Left lung (tissue), 10 donors: ENCODE data around the gene DBN1. TPM values are rescaled to one million over a fixed set of nuclear protein-coding genes. Genes with fewer than 3 reads are reported as not detected.

Experiments
- ATAC-seq: fragments of 200-7000 bp; cut with Tn5 transposase; one replicate; pipeline ENCODE4 v1.9.1; 2020; ENCODE audit warnings: moderate library complexity
- DNase-seq, 4 donors: peaks; one replicate each; pipeline ENCODE4 v3.0.0-alpha.2; 2013 to 2020
- H3K27ac ChIP-seq, 2 donors: fragments of 200-600 bp; sonication (generic) in 1 of 2; one replicate each; pipeline versions ENCODE4 v1.5.0 to v1.8.0; 2020 to 2021
- H3K27me3 ChIP-seq, 2 donors: fragments of 200-600 bp; sonication (generic) in 1 of 2; one replicate each; pipeline versions ENCODE4 v1.5.0 to v1.8.0; 2020 to 2021
- H3K36me3 ChIP-seq, 2 donors: fragments of 200-600 bp; sonication (generic) in 1 of 2; one replicate each; pipeline versions ENCODE4 v1.5.0 to v1.8.0; 2020 to 2021
- H3K4me1 ChIP-seq, 2 donors: fragments of 200-600 bp; one replicate each; pipeline ENCODE4 v1.8.0; 2021
- H3K4me3 ChIP-seq, 2 donors: fragments of 200-600 bp; sonication (generic) in 1 of 2; one replicate each; pipeline versions ENCODE4 v1.5.0 to v1.8.0; 2020 to 2021; ENCODE audit warnings: mild to moderate bottlenecking in 1 of 2
- H3K9me3 ChIP-seq, 2 donors: fragments of 200-600 bp; sonication (generic) in 1 of 2; one replicate each; pipeline versions ENCODE4 v1.5.0 to v1.8.0; 2020 to 2021
- CTCF ChIP-seq, 2 donors: fragments of 200-600 bp; sonication (generic) in 1 of 2; IDR thresholded peaks; one replicate each; pipeline versions ENCODE4 v1.5.0 to v1.8.0; 2021; ENCODE audit warnings: antibody characterized with exemption in 2 of 2
- intact Hi-C, 2 donors: fragments of 100-400 bp; cut with DNase I; formaldehyde crosslinking; loops; one replicate each; pipeline versions ENCODE4 v1.11.2 to v1.14.2; 2022
- polyA plus RNA-seq, 6 donors: library from polyadenylated mRNA; unstranded; fragments of 120-200 nt; gene quantifications; one replicate each; pipeline ENCODE4 v1.2.1, GENCODE V29; 2013; ENCODE audit not compliant: insufficient read length in 6 of 6
- total RNA-seq, 2 donors: library from RNA; stranded (reverse); fragmentation: NEBNext Ultra II Directional; extraction: Animal tissue kit (Norgen Biotek cat#: 25700); gene quantifications; one replicate each; pipeline ENCODE4 v1.2.1, GENCODE V29; 2021
- donor health status: DM: no; HTN: yes; CAD: no.
- donor health status: DM: no; HTN: no; CAD: no.

DBN1 gene
- total and polyA plus RNA-seq, 8 donors: 43.2 to 207 (median 148) TPM

GRCh38 chr5:177470759-177471536 is 2.5 kb downstream of the DBN1 start:
- H3K36me3 ChIP-seq: peaks cover 0 to 17% of the 10 kb centered on the region in 2 donors
- intact Hi-C loops: no loop called here
- ATAC-seq (no peak), DNase-seq (no peak)
- H3K4me3 ChIP-seq: no peak overlapping the region
- no peak overlapping the region for H3K27ac ChIP-seq
- no peak for TF ChIP-seq CTCF (IDR thresholded peaks at IDR 0.05)
- H3K9me3 ChIP-seq: no peaks in the 10 kb centered on the region
- H3K4me1 ChIP-seq: peaks cover 11 to 18% of the 10 kb centered on the region in 2 donors
- peaks cover 0 to 33% of the 10 kb centered on the region in 2 donors for H3K27me3 ChIP-seq

GRCh38 chr5:177469750-177470525 is 3.5 kb downstream of the DBN1 start:
- intact Hi-C loops: no loop called here
- H3K4me1 ChIP-seq: peaks cover 11 to 18% of the 10 kb centered on the region in 2 donors
- no peak overlapping the region for H3K4me3 ChIP-seq
- H3K36me3 ChIP-seq: peaks cover 0 to 27% of the 10 kb centered on the region in 2 donors
- DNase-seq (no peak), ATAC-seq (no peak)
- no peak overlapping the region for H3K27ac ChIP-seq
- no peaks in the 10 kb centered on the region for H3K9me3 ChIP-seq
- TF ChIP-seq CTCF (IDR thresholded peaks at IDR 0.05): no peak
- peaks cover 0 to 33% of the 10 kb centered on the region in 2 donors for H3K27me3 ChIP-seq

- Histone ChIP-seq H3K4me3 (no peak overlapping the region), H3K4me1 (peaks cover 11 to 18% of the 10 kb centered on the region in 2 donors), H3K27me3 (peaks cover 0 to 23% of the 10 kb centered on the region in 2 donors), H3K9me3 (no peaks in the 10 kb centered on the region), H3K27ac (no peak overlapping the region), H3K36me3 (peaks cover 0 to 27% of the 10 kb centered on the region in 2 donors)
- intact Hi-C loops: no loop called here
- no peak for TF ChIP-seq CTCF (IDR thresholded peaks at IDR 0.05)
- DNase-seq: peak in 1 of 4 donors; percentile 70
- no peak for ATAC-seq
Measured at GRCh38 chr5:177468685-177469628, 4.5 kb downstream of the DBN1 start.

GRCh38 chr5:177468329-177468684 is 5.1 kb downstream of the DBN1 start:
- peaks cover 0 to 27% of the 10 kb centered on the region in 2 donors for H3K36me3 ChIP-seq
- TF ChIP-seq CTCF (IDR thresholded peaks at IDR 0.05): no peak
- H3K27me3 ChIP-seq: peaks cover 0 to 17% of the 10 kb centered on the region in 2 donors
- no peaks in the 10 kb centered on the region for H3K9me3 ChIP-seq
- no peak overlapping the region for H3K4me3 ChIP-seq
- H3K4me1 ChIP-seq: peaks cover 11 to 18% of the 10 kb centered on the region in 2 donors
- DNase-seq (no peak), ATAC-seq (no peak)
- H3K27ac ChIP-seq: no peak overlapping the region
- intact Hi-C loops: no loop called here
